Measurements from ENCODE around the gene BCAS1.

DNA sequence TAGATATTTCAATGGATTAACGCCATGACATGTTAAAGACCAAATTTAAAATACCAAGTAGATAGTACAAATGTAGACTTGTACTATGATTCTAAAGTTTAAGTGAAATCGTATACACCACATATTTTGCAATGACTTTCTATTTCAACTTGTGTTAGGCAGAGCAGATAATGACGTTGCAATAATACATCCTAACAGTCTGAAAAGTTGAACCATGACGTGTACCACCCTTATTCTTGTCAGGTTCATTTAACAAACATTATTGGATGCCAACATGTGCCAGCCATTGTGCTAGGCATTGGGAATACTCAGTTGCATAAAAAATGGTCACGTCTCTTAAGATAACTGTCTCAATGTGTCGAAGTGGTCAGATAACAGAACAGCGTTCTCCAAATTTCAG, 50.0 kb downstream of the BCAS1 start:
- TF ChIP-seq, protein P1, sequence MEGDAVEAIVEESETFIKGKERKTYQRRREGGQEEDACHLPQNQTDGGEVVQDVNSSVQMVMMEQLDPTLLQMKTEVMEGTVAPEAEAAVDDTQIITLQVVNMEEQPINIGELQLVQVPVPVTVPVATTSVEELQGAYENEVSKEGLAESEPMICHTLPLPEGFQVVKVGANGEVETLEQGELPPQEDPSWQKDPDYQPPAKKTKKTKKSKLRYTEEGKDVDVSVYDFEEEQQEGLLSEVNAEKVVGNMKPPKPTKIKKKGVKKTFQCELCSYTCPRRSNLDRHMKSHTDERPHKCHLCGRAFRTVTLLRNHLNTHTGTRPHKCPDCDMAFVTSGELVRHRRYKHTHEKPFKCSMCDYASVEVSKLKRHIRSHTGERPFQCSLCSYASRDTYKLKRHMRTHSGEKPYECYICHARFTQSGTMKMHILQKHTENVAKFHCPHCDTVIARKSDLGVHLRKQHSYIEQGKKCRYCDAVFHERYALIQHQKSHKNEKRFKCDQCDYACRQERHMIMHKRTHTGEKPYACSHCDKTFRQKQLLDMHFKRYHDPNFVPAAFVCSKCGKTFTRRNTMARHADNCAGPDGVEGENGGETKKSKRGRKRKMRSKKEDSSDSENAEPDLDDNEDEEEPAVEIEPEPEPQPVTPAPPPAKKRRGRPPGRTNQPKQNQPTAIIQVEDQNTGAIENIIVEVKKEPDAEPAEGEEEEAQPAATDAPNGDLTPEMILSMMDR (conservative IDR thresholded peaks at IDR 0.05 in 1 of 2, IDR thresholded peaks at IDR 0.05 in 1 of 2; ENCODE audit: extremely low read depth in 1 of 2, insufficient read depth in 1 of 2, low read depth in 1 of 2, low read length in 2 of 2): no peak
- no peak for TF ChIP-seq EZH2 (IDR thresholded peaks at IDR 0.05; ENCODE audit: borderline replicate concordance, low read length)
